ENCODE data around the gene AIFM2.
A peak's percentile ranks its signal among the peaks of the same experiment; 100 is the strongest.
"Not testable (repeated sequence)": the region's sequence is repeated elsewhere in the genome, so short reads cannot be mapped to it uniquely, and the experiment has no call there.

Gene AIFM2

DNA sequence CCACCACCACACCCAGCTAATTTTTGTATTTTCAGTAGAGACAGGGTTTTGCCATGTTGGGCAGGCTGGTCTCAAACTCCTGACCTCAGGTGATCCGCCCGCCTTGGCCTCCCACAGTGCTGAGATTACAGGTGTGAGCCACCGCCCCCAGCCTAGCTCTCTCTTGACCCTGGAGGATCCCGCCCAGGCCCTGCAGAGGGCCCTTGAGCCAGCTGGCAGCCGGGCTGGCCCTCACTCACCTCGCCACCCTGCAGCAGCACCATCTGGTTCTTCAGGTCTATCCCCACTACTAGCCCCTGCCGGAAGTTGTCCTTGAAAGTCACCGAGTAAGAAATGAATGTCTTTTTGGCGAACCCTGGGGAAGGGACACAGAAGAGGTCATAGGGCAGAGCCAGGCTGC is 9.5 kb downstream of the AIFM2 start:
- not testable (repeated sequence) for DNase-seq (ENCODE audit: low spot score)

DNA sequence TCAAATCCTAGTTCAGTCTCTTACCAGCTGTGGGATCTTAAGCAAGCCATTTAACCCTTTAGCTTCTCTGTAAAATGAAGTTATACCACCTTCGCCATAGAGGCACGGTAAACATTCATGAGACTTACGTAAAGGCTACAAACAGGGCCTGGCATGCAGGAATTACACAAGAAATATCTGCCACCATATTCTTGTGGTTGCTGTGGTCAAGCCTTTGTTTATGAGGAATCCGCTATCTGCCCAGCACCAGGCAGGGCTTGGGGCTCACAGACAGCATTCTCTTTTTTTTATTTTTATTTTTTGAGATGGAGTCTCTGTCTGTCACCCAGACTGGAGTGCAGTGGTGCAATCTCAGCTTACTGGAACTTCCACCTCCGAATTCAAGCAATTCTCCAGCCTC is 9.9 kb downstream of the AIFM2 start:
- no peak for DNase-seq (ENCODE audit: low spot score)

DNA sequence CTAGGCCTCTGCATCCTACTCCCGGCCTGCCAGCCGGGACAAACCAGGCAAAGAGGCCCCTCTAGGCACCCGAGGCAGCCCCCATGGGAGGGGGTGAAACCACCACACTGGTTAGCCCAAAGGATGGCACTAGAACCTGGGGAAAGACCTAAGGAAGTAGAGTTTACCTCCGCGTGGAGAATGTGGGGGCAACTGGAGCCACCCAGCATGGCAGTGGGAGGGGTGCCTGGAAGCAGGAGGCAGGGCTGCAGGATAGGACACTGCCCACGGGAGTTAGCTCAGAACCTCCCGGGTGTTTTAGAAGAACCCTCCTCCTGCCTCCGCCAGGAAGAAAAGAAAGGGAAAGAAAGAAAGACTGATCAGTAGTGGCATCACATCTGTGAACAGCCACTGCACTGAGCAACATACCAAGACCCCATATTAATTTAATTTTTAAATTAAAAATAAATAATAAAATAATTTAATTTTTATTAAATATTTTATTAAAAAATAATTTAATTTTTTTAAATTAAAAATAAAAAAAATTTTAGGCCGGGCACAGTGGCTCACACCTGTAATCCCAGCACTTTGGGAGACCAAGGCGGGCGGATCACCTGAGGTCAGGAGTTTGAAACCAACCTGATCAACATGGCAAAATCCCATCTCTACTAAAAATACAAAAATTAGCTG is 11.2 kb downstream of the AIFM2 start:
- no peak for DNase-seq (ENCODE audit: low spot score)

DNA sequence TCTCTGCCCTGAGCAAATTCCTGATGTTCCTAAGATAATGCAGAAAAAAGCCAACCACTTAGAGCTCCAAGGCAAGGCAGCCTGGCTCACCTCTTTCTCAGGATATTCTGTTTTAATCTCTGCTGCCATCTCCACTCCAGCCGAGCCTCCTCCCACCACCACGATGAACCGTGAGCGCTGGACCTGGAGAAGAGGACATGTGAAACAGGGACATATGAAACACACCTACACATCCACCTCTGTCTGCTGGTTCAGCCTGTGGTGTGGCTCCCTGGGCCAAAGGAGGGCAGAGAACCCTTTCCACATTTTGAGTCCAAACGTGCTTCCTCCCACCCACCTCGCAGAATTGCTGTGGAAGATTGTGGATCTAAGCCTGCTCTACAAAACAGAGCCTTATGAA is 12.2 kb downstream of the AIFM2 start:
- DNase-seq (ENCODE audit: low spot score): no peak

DNA sequence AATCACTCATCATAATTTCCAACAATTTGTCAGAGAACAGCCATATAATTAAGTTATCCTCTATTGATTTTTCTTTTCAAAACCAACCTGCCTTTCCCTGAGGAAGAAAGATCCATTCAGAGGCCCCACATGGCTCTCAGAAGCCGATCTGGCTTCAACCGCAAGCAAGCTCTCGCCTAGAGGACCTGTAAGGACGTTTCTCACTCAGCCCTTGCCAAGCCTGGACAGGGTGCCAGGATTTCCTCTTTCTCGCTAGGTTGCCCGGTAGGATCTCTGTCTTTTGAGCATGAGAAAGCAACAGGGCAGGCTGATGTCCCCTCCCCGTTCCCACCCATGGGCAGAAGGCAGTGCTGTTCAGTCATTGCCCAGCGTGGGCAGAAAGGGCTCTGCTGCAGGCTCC is 13.0 kb downstream of the AIFM2 start:
- DNase-seq (ENCODE audit: low spot score): no peak

DNA sequence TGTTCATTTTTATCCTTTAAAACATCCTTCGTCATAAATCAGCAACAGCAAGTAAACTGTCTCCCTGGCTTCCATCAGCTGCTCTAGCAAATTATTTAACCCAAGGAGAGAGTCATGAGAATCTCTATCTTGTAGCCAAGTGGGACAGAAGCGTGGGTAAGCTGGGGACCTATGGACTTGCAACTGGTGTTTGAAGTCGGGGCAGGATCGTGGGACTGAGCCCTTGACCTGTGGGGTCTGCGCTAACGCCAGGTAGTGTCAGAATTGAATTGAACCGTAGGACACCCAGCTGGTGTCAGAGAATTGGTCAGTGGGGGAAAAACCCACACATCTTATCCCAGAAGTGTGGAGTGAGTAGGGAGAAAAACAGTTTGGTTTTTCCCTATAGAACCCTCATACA is 13.4 kb downstream of the AIFM2 start:
- no peak for DNase-seq (ENCODE audit: low spot score)

DNA sequence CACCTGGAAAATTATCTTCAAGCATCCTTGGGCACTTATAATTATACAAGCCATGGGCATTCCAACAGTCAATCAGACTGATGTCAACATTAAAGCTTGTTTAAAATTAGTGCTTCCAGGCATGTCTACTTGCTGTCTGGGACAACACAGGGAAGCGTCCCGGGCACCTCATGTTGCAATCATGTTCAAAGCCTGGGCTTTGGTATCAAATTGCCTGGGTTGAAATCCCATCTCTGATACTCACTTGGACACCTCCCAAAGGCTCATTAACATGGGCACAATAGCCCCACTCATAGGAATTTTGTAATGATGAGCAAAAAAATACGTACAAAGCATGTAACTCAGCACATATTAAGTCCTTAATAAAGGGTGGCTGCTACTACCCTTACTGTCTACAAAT is 14.4 kb downstream of the AIFM2 start:
- no peak for DNase-seq (ENCODE audit: low spot score)

DNA sequence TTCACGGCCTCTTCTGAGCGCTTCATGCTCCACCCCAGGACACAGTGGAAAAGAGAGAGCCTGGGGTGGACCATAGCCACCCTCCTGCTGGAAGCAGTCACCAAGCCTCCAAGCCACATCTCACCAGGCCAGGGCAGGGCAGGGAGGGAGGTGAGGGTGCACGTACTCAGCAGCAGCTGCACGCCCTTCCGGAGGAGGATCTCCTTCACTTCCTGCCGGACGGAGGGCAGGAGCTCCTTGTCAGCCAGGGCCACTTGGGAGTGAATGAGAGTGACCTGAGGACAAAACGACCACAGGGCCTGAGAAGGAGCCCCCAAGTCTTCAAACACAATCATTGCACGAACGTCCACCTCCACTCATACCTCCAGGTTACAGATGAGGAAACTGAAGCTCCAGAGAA is 15.0 kb downstream of the AIFM2 start:
- DNase-seq (ENCODE audit: low spot score): no peak

DNA sequence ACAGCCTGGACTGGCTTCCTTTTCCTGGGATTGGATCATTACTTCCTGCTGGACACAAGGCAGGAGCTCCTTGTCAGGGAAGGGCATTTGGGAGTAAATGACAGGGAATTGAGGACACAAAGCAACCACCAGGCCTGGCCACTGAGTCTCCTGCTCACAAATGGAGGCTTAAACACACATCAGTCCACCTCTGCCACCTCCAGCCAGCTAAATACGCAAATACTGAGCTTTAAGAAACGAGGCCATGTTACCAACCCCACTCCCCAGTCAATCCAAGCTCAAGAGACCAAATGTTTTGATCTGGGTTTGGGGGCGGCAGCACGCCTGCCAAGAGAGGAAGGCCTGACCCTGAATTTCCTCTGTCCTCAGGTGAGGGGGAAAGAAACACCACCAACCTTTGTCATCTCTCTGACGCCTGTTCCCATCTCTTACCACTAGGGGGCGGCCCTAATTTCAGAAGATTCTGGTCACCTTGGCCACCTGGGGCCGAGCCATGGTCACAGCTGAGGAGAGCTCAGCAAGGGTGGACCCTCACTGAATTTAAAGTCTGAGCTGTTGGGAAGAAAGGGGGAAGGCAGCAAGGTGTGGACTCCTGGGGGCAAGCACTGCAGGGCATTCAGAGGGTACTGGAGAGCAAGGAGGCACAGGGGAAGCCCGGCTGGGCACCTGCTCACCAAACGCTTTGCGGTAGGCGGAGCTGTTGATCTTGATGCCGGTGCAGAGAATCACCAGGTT is 16.5 kb downstream of the AIFM2 start:
- DNase-seq (ENCODE audit: low spot score): peak; percentile 66

DNA sequence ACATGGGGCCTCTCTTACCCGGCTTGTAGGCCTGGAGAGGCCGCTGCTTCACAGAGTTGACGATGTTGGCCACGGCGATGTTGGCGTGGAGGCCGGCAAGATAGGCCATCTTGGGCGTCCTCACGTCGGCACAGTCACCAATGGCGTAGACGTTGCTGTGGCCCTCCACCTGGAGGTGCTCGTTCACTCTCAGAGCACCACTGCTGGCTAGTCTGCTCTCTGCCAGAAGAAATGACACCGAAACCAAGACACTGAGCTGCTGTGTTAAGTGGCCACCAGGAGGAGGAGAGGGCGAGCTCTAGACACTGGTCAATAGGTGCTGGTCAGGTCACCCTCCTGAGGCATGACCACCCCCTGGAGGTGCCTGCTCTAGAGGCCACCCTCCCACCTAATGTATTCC is 17.7 kb downstream of the AIFM2 start:
- DNase-seq (ENCODE audit: low spot score): no peak

DNA sequence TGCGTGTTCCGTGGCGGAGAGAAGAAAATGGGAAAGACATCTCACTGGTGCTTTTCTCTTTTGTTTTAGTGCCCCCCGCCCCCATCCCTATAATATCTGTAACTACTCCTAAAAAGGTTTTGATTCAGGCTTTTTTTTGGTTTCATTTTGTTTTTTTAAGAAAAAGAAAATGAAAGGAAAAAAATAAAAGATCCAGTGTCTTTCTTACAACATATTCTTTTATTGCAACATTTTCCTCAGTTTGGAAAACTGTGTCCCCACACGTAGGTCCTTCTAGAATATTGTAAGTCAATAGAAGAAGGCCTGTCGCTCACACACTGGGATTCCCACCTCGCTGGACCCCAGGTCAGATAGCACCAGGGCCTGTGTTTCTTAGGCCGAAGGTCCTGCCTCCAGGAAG is 20.6 kb downstream of the AIFM2 start:
- DNase-seq (ENCODE audit: low spot score): no peak

DNA sequence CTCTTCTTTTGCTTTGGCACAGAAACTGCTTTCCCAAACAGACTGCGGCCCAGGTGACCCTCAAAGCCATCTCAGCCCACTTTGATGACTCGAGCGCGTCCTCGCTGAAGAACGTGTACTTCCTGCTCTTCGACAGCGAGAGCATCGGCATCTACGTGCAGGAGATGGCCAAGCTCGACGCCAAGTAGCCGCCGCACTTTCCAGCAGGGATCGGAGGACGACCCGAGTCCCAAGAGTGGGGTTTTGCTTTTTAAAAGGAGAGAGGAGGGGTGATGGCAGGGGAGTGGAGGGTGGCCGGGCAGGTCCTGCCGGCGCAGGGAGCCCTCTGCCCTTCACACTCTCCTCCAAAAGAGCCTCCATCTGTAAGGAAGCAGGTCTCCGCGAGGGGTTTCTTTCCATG is 21.1 kb downstream of the AIFM2 start:
- no peak for DNase-seq (ENCODE audit: low spot score)

DNA sequence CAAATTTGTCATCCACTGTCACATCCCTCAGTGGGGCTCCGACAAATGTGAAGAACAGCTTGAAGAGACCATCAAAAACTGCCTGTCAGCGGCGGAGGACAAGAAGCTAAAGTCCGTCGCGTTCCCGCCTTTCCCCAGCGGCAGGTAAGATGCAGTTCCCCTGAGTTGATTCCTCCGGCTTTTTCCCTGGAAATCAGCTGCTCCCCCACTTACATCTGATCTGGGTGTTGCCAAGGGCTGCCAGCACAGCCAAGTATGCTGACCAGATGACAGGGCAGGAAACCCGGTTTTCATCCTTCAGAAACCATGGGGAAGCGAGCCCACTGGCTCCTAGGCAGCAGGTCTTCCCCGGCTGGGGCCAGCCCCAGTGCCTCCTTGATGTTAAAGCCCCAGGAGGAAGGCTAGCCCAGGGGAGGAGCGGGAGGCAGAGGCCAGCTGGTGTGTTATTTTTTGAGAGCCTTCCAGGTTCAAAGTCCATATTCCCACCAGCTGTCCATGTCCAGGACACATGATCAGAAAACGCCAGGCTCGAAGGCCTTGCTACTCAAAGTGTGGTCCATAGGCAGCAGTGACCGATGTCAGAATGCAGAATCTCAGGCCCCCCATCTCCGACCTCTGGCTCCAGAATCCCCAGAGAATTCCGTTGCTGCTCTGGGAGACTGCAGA is 23.4 kb downstream of the AIFM2 start:
- DNase-seq (ENCODE audit: low spot score): no peak

DNA sequence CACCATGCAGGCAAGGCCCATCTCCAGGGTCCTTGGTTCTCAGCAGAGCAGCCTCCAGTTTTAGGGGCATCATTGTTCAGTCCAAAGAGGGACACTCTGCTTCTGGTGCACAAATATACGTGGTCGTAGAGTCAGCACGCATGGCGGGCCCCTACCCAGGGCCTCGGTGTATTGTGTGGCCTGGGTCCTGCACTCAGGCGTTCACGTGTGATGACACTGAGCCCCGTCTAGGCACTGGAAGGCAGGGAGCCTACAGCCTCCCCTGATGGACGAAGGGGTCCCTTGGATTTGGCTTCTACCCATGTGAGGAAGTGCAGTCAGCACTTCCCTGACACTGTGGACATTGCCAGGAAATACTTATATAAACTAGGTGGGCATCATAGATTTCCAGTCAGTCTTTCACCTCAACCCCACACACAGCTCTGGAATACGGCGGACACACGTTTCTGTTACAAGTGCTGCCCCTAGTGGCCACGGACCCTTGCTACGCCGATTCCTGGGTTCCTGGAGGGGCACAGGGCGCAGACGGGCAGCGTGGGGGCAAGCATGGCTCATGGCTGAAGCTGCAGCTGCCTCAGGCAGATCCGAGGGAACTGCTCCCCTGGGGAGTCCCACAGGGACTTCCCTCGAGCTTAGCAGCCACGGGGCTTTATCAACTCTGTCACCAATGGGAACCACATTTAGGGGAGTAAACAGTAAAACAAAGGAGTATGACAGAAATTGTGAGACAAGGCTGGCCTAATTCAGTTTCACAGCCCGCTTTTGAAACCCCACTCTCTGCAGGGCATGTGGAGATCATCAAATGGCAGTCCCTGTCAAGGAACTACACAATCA is 25.4 kb downstream of the AIFM2 start:
- DNase-seq (ENCODE audit: low spot score): no peak

DNA sequence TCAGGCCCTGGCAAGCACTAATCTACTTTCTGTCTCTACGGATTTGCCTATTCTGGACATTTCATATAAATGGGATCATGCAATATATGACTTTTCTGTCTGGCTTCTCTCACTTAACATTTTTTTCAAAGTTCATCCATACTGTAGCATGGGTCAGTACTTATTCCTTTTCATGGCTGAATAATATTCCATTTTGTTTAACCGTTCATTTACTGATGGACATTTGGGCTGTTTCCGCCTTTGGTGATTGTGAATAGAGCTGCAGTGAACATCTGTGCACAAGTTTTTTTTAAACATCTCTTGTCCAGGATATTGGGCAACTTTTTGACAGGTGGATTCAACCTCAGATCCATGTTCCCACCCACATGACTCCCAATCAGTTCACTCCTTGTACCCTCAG is 31.0 kb downstream of the AIFM2 start:
- DNase-seq (ENCODE audit: low spot score): no peak

DNA sequence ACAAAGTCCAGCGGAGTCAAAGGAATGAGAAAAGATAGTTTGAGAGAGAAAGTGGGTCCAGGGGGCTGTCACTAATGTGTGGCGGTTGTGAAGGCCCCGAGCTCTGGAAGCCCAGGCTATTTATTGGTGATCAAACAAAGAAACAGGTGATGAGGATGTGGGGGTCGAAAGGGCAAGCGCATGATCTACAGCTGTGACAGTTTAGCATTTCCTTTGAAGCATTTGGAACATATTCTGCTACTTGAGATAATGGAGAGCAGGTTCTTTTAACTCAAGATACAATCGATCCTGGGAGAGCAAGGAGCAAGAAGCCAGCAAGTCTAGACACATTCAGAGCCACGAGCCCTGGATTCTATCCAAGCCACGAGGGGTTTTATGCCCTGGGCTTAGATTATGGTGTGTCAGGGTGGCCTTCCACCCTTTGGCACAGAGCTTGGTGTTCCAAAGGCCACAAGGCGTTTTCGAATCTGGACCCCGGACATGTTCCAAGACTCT is 31.5 kb downstream of the AIFM2 start:
- DNase-seq (ENCODE audit: low spot score): not testable (repeated sequence)

DNA sequence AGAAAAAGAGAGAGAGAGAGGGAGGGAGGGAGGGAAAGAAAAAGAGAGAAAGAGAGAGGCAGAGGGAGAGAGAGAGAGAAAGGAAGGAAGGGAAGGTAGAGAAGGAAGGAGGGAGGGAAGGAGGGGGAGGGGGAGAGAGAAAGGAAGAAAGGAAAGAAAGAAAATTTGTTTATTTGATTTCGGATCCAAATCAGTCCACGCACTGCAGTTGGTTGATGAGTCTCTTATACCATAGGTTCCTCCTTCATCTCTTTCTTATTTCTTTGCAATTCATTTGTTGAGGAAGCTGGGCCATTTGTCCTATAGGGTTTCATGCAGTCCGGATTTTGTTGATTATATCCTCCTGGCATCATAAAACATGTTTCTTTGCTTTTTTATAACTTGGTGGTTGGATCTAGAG is 34.4 kb downstream of the AIFM2 start:
- no peak for DNase-seq (ENCODE audit: low spot score)

DNA sequence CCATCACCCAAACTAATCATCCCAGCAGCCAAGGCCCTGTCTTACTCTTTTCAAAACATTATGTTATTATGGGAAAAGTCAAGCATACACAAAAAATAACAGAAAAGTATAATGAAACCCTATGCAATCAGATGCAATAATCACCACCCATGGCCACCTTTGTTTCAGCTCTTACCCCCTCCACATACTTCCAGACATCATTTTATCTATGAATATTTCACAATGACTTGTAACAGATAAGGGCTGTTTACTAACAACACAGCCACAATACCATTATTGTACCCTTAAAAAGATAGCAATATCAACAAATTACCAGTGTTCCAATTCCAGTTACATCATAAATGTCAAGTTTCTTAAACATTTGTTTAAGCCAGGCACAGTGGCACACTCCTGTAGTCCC is 35.2 kb downstream of the AIFM2 start:
- DNase-seq (ENCODE audit: low spot score): no peak

DNA sequence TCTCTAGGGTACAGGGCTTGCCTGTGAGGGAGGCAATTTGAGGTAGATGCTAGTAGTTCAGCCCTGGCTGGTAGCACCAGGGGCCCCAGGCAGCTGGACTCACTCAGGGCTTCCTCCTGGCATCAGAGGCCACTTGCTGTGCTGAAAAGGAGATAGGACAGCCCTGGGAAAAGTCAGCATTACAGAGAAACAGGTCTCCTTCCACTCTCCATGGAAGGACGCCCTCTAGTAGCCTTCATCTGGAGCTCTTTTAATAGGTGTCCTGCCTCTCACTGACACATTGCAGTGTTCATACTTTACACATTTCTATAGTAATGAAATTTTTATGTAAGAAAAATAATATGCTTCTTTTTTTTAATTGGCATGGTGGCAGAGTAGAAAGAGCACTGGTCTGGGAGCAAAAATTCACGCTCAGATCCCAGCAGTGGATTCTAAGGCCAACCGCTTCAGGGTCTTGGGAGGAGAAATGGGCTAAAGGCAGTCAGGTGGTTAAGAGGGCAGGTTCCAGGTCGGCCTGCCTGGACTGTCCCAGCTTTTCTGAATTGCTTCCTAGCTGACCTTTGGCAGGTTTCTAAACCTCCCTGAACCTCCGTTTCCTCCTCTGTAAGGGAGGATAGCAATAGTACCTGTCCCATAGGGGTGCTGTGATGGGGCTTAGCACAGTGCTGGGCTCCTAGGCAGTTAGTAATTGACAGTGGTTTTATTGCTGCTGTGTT is 35.8 kb downstream of the AIFM2 start:
- DNase-seq (ENCODE audit: low spot score): no peak

DNA sequence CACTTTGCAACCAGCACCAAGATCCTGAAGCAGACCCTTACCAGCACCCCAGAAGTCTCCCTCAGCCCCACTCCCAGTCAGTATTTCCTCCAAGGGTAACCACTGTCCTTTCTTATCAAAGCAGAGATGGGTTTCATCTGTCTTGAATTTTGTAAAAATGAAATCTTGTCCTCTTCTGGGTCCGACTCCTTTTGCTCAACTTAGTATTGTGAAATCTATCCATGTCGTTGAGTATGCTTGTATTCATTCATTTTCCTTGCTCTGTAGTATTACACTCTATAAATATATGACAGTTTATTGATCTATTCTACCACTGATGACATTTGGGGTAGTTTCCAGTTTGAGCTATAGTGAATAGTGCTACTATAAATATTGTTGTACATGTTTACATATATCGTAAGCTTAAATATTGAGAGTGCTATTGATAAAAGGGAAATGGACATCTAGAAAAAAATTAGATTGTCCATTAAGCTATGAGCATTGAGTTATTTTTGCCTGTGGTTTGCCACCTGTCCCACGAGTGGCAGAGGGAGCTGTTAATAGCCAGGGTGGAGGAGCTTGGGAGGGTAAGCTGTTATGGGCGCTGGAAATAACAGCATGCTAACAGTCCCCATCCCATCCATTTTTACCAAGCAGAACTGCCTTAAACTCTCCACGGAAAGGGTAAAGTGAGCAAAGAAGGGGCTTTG is 36.5 kb downstream of the AIFM2 start:
- DNase-seq (ENCODE audit: low spot score): no peak

DNA sequence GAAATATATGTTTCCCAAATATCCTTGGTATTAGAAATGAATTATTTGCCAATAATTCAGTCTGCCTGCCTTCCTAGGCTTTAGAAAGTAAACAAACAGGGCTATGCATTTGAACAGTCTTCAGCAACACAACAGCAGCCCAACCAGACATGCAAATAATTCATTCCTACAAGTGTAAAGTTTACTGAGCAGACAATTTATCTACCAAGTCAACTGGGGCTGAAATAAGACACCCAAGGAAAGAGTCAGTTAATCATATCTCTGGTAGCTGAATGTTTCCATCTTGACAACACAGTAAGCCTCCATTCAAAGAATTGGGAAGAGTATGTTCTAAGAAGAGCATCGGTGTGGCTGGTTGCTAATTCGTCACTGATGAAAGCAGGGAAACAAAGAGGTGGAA is 38.4 kb downstream of the AIFM2 start:
- DNase-seq (ENCODE audit: low spot score): no peak
